Activated B cell treated with CpG ODN at 0.5 μM for 24 hours (primary cell): ENCODE measurements around the gene TLX2. TPM values are rescaled to one million over a fixed set of nuclear protein-coding genes. Genes with fewer than 3 reads are reported as not detected.
A peak's percentile ranks its signal among the peaks of the same experiment; 100 is the strongest.

Source experiments
- ATAC-seq: fragments of 200-7000 bp; cut with Tn5 transposase; one replicate; pipeline ENCODE4 v1.10.0; 2021; ENCODE audit warnings: low read depth, mild to moderate bottlenecking, moderate library complexity
- CTCF ChIA-PET: fragments of 350-600 bp; sonication (Branson Sonifier 250); formaldehyde crosslinking; loops from one replicate; lab custom pipeline; 2021; ENCODE audit warnings: antibody characterized with exemption; lab: Charles Lee
- POLR2A ChIA-PET: fragments of 350-600 bp; sonication (Branson Sonifier 250); formaldehyde crosslinking; loops from one replicate; lab custom pipeline; 2021; ENCODE audit warnings: antibody characterized with exemption; lab: Charles Lee
- DNase-seq: peaks from one replicate; pipeline ENCODE4 v3.0.0; 2022
- H3K27ac Mint-ChIP-seq: one replicate; pipeline ENCODE4 v1.8.0; 2020; ENCODE audit warnings: mixed read lengths
- H3K27me3 Mint-ChIP-seq: one replicate; pipeline ENCODE4 v1.8.0; 2021; ENCODE audit warnings: mixed read lengths
- H3K36me3 Mint-ChIP-seq: one replicate; pipeline ENCODE4 v1.8.0; 2021; ENCODE audit warnings: low read depth, mixed read lengths
- H3K4me1 Mint-ChIP-seq: one replicate; pipeline ENCODE4 v1.8.0; 2021; ENCODE audit warnings: mixed read lengths
- H3K4me3 Mint-ChIP-seq: one replicate; pipeline ENCODE4 v1.8.0; 2020; ENCODE audit warnings: mild to moderate bottlenecking, mixed read lengths
- H3K9me3 Mint-ChIP-seq: one replicate; pipeline ENCODE4 v1.8.0; 2020; ENCODE audit warnings: mixed read lengths
- CTCF ChIP-seq: fragments of 200-600 bp; IDR thresholded peaks from one replicate; pipeline ENCODE4 v1.8.0; 2022; ENCODE audit warnings: antibody characterized with exemption, mild to moderate bottlenecking
- intact Hi-C: fragments of 100-400 bp; cut with micrococcal nuclease; formaldehyde crosslinking; loops from one replicate; pipeline ENCODE4 v1.15.1; 2024
- total RNA-seq: library from RNA; stranded (reverse); gene quantifications from 2 replicates; pipeline ENCODE4 v1.2.3, GENCODE V29; 2022

The TLX2 gene
- total RNA-seq, 1 donor from 2014 or later, result not detected

GRCh38 chr2:74554820-74555531, 40.7 kb downstream of the TLX2 start:
- TF ChIP-seq CTCF, result no peak
- H3K4me3 Mint-ChIP-seq, result peak overlapping the region; percentile 97
- peaks cover 3% of the 10 kb centered on the region for H3K27me3 Mint-ChIP-seq
- intact Hi-C loops, result loop anchor here (1.0 to 2.0 kb wide), 5 partner anchors 16 to 72 kb away; partner anchors contain the start of genes AUP1, HTRA2, PCGF1 and TTC31
- ChIA-PET POLR2A (interaction anchor here (0.5 to 2.3 kb wide), 14 partner anchors 16 to 134 kb away, joined by 3 to 8 read pairs (median 4); partner anchors contain the start of genes AUP1, C2orf81, HTRA2 and LBX2), CTCF (interaction anchor here (1.3 kb wide), 1 partner anchor 33 kb away, joined by 6 read pairs; no protein-coding TSS in a partner anchor)
- H3K4me1 Mint-ChIP-seq, result peaks cover 26% of the 10 kb centered on the region
- no peaks in the 10 kb centered on the region for H3K9me3 Mint-ChIP-seq
- peaks cover 16% of the 10 kb centered on the region for H3K36me3 Mint-ChIP-seq
- ATAC-seq, result peak; percentile 63
- DNase-seq, result peak; percentile 50
- H3K27ac Mint-ChIP-seq, result peak overlapping the region; percentile 90

- ChIA-PET POLR2A (interaction anchor here (0.5 to 1.6 kb wide), 12 partner anchors 15 to 134 kb away, joined by 3 to 6 read pairs (median 4); partner anchors contain the start of genes C2orf81, LBX2, PCGF1 and WBP1), CTCF (interaction anchor here (1.3 kb wide), 1 partner anchor 32 kb away, joined by 6 read pairs; no protein-coding TSS in a partner anchor)
- Mint-ChIP-seq H3K4me3 (peak overlapping the region; percentile 97), H3K27me3 (no peaks in the 10 kb centered on the region), H3K4me1 (peaks cover 26% of the 10 kb centered on the region), H3K9me3 (no peaks in the 10 kb centered on the region), H3K36me3 (peaks cover 16% of the 10 kb centered on the region), H3K27ac (peak overlapping the region; percentile 90)
- TF ChIP-seq CTCF, result no peak
- ATAC-seq (no peak), DNase-seq (no peak)
- intact Hi-C loops, result loop anchor here (1.0 to 2.0 kb wide), 2 partner anchors 16 to 31 kb away; no protein-coding TSS in a partner anchor
These were observed 41.4 kb downstream of the TLX2 start for GRCh38 chr2:74555610-74556103.

- Mint-ChIP-seq H3K4me3 (peak overlapping the region; percentile 97), H3K4me1 (peaks cover 26% of the 10 kb centered on the region), H3K9me3 (no peaks in the 10 kb centered on the region), H3K27me3 (no peaks in the 10 kb centered on the region), H3K27ac (peak overlapping the region; percentile 35), H3K36me3 (peaks cover 16% of the 10 kb centered on the region)
- DNase-seq (no peak), ATAC-seq (no peak)
- CTCF ChIA-PET, result no interaction called here
- POLR2A ChIA-PET, result interaction anchor here (0.8 to 1.6 kb wide), 7 partner anchors 15 to 135 kb away, joined by 3 to 6 read pairs (median 4); partner anchors contain the start of genes C2orf81, LBX2, PCGF1 and WDR54
- no peak for TF ChIP-seq CTCF
- intact Hi-C loops, result no loop called here
These were observed 41.9 kb downstream of the TLX2 start for GRCh38 chr2:74556159-74556558.

GRCh38 chr2:74556831-74557370, 42.7 kb downstream of the TLX2 start:
- ATAC-seq (no peak), DNase-seq (no peak)
- Mint-ChIP-seq H3K27ac (no peak overlapping the region), H3K9me3 (no peaks in the 10 kb centered on the region), H3K27me3 (no peaks in the 10 kb centered on the region), H3K4me3 (peak overlapping the region; percentile 97), H3K4me1 (peaks cover 25% of the 10 kb centered on the region), H3K36me3 (peaks cover 16% of the 10 kb centered on the region)
- intact Hi-C loops, result no loop called here
- no peak for TF ChIP-seq CTCF
- ChIA-PET POLR2A (interaction anchor here (0.9 to 1.6 kb wide), 2 partner anchors 20 to 27 kb away, joined by 3 to 5 read pairs; partner anchors contain the start of genes AUP1 and HTRA2), CTCF (no interaction called here)
